Kidney tubule cell (primary cell): ENCODE data around the gene IFNAR2.
"Not testable (repeated sequence)": the region's sequence is repeated elsewhere in the genome, so short reads cannot be mapped to it uniquely, and the experiment has no call there.

Source experiments
- DNase-seq: peaks from one replicate; pipeline ENCODE4 v3.0.0-alpha.2; 2018; ENCODE audit warnings: low spot score

The IFNAR2 gene

GRCh38 chr21:33244082-33244778 lies 14.5 kb downstream of the IFNAR2 start:
- DNase-seq: no peak

DNA sequence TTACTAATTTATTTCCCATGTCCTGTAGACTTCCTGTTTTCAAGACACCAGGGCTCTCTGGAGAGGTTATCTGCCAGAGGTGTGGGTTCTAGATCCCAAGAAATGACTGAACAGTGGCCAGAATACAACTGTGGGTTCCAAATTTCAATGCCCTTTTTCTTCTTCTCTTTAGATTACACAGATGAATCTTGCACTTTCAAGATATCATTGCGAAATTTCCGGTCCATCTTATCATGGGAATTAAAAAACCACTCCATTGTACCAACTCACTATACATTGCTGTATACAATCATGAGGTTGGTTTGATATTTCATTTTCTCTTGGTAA lies 15.0 kb downstream of the IFNAR2 start:
- DNase-seq: no peak

GRCh38 chr21:33245289-33245918 lies 15.7 kb downstream of the IFNAR2 start:
- DNase-seq: no peak

- no peak for DNase-seq
Observed at GRCh38 chr21:33246506-33246905, 16.8 kb downstream of the IFNAR2 start.

DNA sequence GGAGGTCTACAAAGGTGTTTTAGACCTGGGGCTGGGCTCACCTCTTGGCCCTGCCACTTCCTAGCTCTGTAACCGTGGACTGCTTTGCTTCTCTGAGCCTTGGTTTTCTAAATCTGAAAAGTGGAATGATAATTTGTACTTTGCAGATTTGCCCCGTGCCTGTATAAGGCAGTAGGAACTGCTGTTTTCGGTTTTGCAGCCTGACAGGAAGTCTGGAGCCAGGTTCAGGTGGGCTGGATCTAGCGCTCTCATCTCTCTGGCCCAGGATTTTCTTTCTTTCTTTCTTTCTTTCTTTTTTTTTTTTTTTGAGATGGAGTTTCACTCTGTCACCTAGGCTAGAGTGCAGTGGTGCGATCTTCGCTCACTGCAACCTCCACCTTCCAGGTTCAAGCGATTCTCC lies 17.2 kb downstream of the IFNAR2 start:
- no peak for DNase-seq

GRCh38 chr21:33247599-33247998 lies 17.9 kb downstream of the IFNAR2 start:
- no peak for DNase-seq

DNA sequence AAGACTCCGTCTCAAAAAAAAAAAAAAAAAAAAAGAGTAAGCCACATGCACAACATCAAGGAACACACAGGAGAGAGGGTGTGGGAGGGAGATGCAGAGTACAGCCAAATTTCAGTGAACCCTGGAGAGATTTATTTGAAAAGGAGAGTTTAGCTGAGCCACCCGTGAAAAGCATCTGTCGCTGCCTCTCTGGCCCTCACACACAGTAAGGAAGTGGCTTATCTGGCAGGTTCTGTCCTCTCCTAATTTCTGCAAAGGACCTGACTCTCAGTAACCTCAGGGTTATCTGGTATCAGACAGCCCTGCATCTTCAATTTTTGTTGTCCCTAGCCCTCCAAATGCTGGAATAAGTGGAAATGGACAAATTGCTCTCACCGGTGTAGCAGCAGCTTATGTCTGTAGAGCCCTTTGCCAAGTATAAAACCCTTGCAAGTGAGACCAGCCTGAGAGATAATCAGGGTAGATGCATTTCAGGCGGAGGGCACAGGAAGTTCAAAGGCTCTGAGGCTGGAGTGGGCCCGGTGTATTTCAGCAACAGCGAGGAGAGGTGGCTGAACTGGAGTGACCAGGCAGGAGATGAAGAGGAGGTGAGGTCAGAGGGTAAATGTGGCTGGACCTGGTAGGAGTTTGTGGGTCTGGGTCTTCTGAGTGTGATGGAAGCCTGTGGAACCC lies 19.7 kb downstream of the IFNAR2 start:
- no peak for DNase-seq

GRCh38 chr21:33251119-33251518 lies 21.4 kb downstream of the IFNAR2 start:
- DNase-seq: no peak

- not testable (repeated sequence) for DNase-seq
Observed at GRCh38 chr21:33253382-33253781, 23.6 kb downstream of the IFNAR2 start.

DNA sequence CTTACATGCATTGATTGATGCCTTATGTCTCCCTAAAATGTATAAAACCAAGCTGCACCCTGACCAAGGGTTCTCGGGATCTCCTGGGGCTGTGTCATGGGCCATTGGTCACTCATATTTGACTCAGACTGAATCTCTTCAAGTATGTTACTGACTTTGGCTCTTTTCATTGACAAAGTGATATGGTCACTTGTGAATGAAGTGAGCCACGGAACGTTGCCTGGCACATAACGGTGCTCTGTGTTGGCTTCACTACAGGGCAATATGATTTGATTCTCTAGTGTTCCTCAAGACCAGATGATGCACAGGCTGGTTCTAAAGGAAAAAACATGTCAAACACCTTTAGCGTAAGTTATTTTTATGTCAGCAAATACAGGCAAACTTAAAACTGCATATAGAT lies 25.0 kb downstream of the IFNAR2 start:
- DNase-seq: peak; percentile 23

DNA sequence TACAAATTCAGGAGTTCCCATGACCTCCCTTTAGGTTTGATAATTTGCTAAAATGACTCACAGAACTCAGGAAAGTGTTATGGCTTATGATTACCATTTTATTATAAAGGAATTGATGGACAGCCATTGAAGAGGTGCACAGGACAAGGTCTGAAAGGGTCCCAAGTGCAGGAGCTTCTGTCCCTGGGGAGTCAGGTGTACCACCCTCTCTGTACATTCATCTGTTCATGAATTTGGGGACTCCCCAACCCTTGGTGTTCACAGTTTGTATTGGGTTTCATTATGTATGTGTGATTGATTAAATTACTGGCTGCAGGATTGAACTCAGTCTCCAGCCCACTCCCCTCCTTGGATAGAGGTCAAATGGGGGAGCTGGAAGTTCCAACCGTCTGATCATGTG lies 25.7 kb downstream of the IFNAR2 start:
- DNase-seq: peak; percentile 47

DNA sequence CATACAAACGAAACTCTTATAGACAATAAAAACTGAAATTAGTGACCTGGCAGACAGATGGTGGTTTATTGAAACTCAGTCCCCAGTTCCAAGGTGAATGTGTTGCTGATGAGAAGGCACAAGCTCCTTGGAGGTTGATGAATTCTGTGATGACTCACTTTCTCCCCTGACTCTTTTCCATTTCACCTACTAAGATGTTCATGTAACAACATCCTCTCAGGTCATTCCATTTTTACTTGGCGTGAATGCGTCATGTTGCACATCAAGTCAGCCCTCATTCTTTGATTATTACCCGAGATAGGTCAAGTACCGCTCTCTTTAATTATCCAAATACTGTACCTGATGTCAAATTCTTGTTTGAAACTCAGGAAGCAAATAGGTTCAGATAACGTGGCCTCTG lies 26.3 kb downstream of the IFNAR2 start:
- DNase-seq: peak; percentile 46

DNA sequence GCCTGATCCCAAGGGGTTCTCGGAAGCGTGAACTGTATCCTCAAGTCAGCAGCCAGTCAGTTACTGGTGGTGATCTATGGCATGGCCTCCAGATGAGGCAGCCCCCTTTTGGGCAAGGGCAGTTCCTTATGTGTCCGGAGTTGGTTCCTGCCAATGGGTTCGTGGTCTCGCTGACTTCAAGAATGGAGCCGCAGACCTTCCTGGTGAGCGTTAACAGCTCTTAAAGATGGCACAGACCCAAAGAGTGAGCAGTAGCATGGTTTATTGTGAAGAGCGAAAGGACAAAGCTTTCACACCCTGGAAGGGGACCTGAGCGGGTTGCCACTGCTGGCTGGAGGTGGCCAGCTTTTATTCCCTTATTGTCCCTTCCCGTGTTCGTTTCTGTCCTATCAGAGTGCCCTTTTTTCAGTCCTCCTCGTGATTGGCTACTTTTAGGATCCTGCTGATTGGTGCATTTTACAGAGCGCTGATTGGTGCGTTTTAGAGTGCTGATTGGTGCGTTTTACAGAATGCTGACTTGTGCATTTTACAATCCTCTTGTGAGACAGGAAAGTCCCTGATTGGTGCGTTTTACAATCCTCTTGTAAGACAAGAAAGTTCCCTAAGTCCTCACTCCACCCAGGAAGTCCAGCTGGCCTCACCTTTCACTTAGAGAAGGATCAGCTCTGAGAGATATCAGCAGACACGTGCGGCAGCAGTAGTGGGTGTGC lies 27.5 kb downstream of the IFNAR2 start:
- no peak for DNase-seq

GRCh38 chr21:33258475-33258874 lies 28.7 kb downstream of the IFNAR2 start:
- no peak for DNase-seq

DNA sequence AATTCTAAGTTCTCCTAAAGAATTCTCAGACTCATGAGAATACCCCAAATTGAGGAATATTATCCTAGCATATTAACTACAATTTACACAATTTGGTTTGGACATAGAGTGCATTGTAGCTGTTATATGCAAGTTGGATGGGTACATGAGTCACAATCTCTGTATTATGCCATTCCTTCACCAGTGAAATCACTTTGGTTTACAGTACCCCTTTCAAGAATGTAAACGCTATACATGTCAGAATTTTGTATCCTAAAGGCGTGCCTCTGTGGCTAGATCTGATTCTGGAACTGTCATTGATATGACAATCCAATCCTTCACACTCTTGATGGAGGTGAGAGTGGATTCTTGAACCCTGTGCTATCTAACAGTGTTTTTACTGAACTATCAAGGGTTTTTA lies 29.7 kb downstream of the IFNAR2 start:
- no peak for DNase-seq

- no peak for DNase-seq
Observed at GRCh38 chr21:33259995-33260394, 30.3 kb downstream of the IFNAR2 start.

DNA sequence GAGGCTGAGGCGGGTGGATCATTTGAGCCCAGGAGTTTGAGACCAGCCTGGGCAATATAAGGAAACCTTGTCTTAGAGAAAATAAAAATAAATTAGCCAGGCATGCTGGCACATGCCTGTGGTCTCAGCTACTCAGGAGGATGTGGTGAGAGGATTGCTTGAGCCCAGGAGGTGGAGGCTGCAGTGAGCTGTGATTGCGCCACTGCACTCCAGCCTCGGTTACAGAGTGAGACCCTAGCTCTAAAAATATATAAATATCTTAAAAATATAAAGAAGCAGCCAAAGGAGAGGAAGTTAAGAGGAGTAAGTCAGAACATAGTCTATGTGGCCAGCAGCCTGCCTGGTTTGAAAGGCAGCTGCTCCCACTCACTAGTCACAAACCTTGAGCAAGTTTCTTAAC lies 31.9 kb downstream of the IFNAR2 start:
- peak; percentile 53 for DNase-seq

DNA sequence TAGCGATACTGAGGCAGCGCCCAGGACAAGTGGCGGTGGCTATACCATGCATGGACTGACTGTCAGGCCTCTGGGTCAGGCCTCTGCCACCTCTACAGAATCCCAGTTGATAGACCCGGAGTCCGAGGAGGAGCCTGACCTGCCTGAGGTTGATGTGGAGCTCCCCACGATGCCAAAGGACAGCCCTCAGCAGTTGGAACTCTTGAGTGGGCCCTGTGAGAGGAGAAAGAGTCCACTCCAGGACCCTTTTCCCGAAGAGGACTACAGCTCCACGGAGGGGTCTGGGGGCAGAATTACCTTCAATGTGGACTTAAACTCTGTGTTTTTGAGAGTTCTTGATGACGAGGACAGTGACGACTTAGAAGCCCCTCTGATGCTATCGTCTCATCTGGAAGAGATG lies 33.2 kb downstream of the IFNAR2 start:
- DNase-seq: no peak

- DNase-seq: no peak
Observed at GRCh38 chr21:33264561-33264960, 34.8 kb downstream of the IFNAR2 start.

GRCh38 chr21:33265664-33266049 lies 35.9 kb downstream of the IFNAR2 start:
- peak; percentile 43 for DNase-seq

GRCh38 chr21:33266050-33266788 lies 36.5 kb downstream of the IFNAR2 start, which contains the start of gene IL10RB:
Gene IL10RB (plus strand): TSS chr21:33266367. CDS start chr21:33266466, 99 bp downstream.
- peak; percentile 61 for DNase-seq

- no peak for DNase-seq
Observed at GRCh38 chr21:33266789-33267135, 37.0 kb downstream of the IFNAR2 start.
